NOMO-1 treated with dmso at 0.1 percent for 144 hours (cell line): ENCODE results near the gene BRD3OS.

Experiments used
- DNase-seq: peaks from one replicate; lab custom pipeline; 2025; ENCODE audit not compliant: unreplicated experiment; lab: John Stamatoyannopoulos, UW

BRD3OS gene

GRCh38 chr9:134032456-134033222 lies 7.4 kb downstream of the BRD3OS start:
- no peak for DNase-seq

- DNase-seq: no peak
Observed at GRCh38 chr9:134033516-134034214, 8.4 kb downstream of the BRD3OS start.

- DNase-seq: no peak
Observed at GRCh38 chr9:134034215-134035040, 9.1 kb downstream of the BRD3OS start.

GRCh38 chr9:134035041-134036039 lies 10.1 kb downstream of the BRD3OS start:
- no peak for DNase-seq

- DNase-seq: no peak
Observed at GRCh38 chr9:134036130-134036529, 10.8 kb downstream of the BRD3OS start.

GRCh38 chr9:134037641-134038040 lies 12.4 kb downstream of the BRD3OS start:
- no peak for DNase-seq

- no peak for DNase-seq
Observed at GRCh38 chr9:134039386-134040175, 14.3 kb downstream of the BRD3OS start.

GRCh38 chr9:134040176-134040565 lies 14.9 kb downstream of the BRD3OS start:
- no peak for DNase-seq

GRCh38 chr9:134040781-134041648 lies 15.7 kb downstream of the BRD3OS start:
- no peak for DNase-seq

GRCh38 chr9:134041649-134041962 lies 16.3 kb downstream of the BRD3OS start:
- no peak for DNase-seq

- no peak for DNase-seq
Observed at GRCh38 chr9:134043531-134043988, 18.3 kb downstream of the BRD3OS start.

- no peak for DNase-seq
Observed at GRCh38 chr9:134044944-134045343, 19.7 kb downstream of the BRD3OS start.

GRCh38 chr9:134045841-134046544 lies 20.7 kb downstream of the BRD3OS start:
- DNase-seq: no peak

- no peak for DNase-seq
Observed at GRCh38 chr9:134046894-134047681, 21.8 kb downstream of the BRD3OS start.

- DNase-seq: no peak
Observed at GRCh38 chr9:134047868-134048581, 22.7 kb downstream of the BRD3OS start.

GRCh38 chr9:134048582-134048968 lies 23.3 kb downstream of the BRD3OS start:
- no peak for DNase-seq

GRCh38 chr9:134049236-134049635 lies 24.0 kb downstream of the BRD3OS start:
- no peak for DNase-seq
